Ovary (tissue), 9 donors: Measurements from ENCODE around the gene SAC3D1. TPM values are rescaled to one million over a fixed set of nuclear protein-coding genes. Genes with fewer than 3 reads are reported as not detected.

Experiments used
- DNase-seq, 5 donors: peaks; one replicate each; pipeline ENCODE4 v3.0.0-alpha.2; 2019 to 2020
- H3K27ac ChIP-seq, 2 donors: fragments of 200-600 bp; one replicate each; pipeline versions ENCODE4 v1.5.1 to v1.8.0; 2019 to 2022
- H3K27me3 ChIP-seq: fragments of 200-600 bp; one replicate; pipeline ENCODE4 v1.8.0; 2022
- H3K36me3 ChIP-seq: fragments of 200-600 bp; sonication (generic); one replicate; pipeline ENCODE4 v1.5.1; 2019
- H3K4me1 ChIP-seq: one replicate; pipeline ENCODE4 v1.8.1; 2013; ENCODE audit warnings: mild to moderate bottlenecking, moderate library complexity; ENCODE audit not compliant: insufficient read depth
- H3K4me3 ChIP-seq: fragments of 200-600 bp; sonication (generic); one replicate; pipeline ENCODE4 v1.5.1; 2017
- H3K9me3 ChIP-seq, 2 donors: fragments of 200-600 bp in 1 of 2; sonication (generic) in 1 of 2; one replicate each; pipeline versions ENCODE4 v1.5.1 to v1.8.1; 2013 to 2019; ENCODE audit warnings: mild to moderate bottlenecking in 1 of 2, moderate library complexity in 1 of 2
- CTCF ChIP-seq, 3 donors: fragments of 450-650 bp in 2 of 3; fragments of 200-600 bp in 1 of 3; IDR thresholded peaks; one replicate each; pipeline versions ENCODE4 v1.5.1 to v1.8.0; 2016 to 2022; ENCODE audit warnings: antibody characterized with exemption in 3 of 3, mild to moderate bottlenecking in 1 of 3
- EP300 ChIP-seq: sonication (generic); formaldehyde crosslinking; IDR thresholded peaks from one replicate; pipeline ENCODE4 v1.6.1; 2017; ENCODE audit warnings: antibody characterized with exemption
- POLR2A ChIP-seq: fragments of 450-650 bp; IDR thresholded peaks from one replicate; pipeline ENCODE4 v1.6.1; 2017; ENCODE audit warnings: antibody characterized with exemption, mild to moderate bottlenecking, moderate library complexity
- WGBS, 3 donors: extraction: QIAGEN DNeasy Blood & Tissue Kit in 1 of 3; methylation state at CpG; one replicate each; pipeline versions ENCODE4 v1.1.5 to v1.1.7; 2013 to 2017; 5-methylcytosine and 5-hydroxymethylcytosine counted together
- intact Hi-C, 4 donors: fragments of 100-400 bp; cut with DNase I; formaldehyde crosslinking; loops; one replicate each; pipeline versions ENCODE4 v1.11.0 to v1.15.1; 2022 to 2023
- polyA plus RNA-seq, 2 donors: library from polyadenylated mRNA; stranded (reverse); fragments of 200-250 nt in 1 of 2; fragments of 350-450 nt in 1 of 2; fragmentation: Illumina TruSeq in 1 of 2; extraction: RNeasy Lipid Tissue Mini Kit (QIAGEN cat#74804) in 1 of 2; gene quantifications; one replicate each; pipeline ENCODE4 v1.2.3, GENCODE V29; 2013 to 2014
- total RNA-seq, 7 donors: library from RNA; depleted of rRNA in 2 of 7; stranded (reverse); fragments of >200 nt in 2 of 7; fragmentation: NEBNext Ultra II Directional in 3 of 7; extraction: Animal tissue kit (Norgen Biotek cat#: 25700) in 3 of 7; gene quantifications; one replicate each; pipeline versions ENCODE4 v1.1.0 to v1.2.4, GENCODE V29; 2016 to 2023
- donor health status: DM: no; HTN: no; CAD: no; lungs with moderate emphysema.
- donor health status: DM: no; HTN: no; CAD: no.
- donor health status: Bipolar disorder and iron deficiency.
- donor health status: DM: yes; HTN: yes; CAD: no.
- donor health status: DM: no; HTN: no; CAD: no.
- donor health status: DM: yes; HTN: yes; CAD: no.

The SAC3D1 gene
- total and polyA plus RNA-seq, 9 donors = 1.1 to 11.6 (median 7.7) TPM

- WGBS, 3 donors = 46 to 63% (median 46%) methylated on average over 1 of the region's 1 CpG
- intact Hi-C loops = no loop called here
- no peak for DNase-seq
- no peak overlapping the region for H3K4me3 ChIP-seq
- no peaks in the 10 kb centered on the region for H3K9me3 ChIP-seq
- H3K4me1 ChIP-seq = no peaks in the 10 kb centered on the region
- no peaks in the 10 kb centered on the region for H3K27me3 ChIP-seq
- H3K27ac ChIP-seq = no peak overlapping the region
- H3K36me3 ChIP-seq = no peaks in the 10 kb centered on the region
- TF ChIP-seq POLR2A (no peak), CTCF (IDR thresholded peaks at IDR 0.05) (no peak), EP300 (no peak)
These were observed 31.6 kb downstream of the SAC3D1 start for GRCh38 chr11:65072631-65072966.

GRCh38 chr11:65077451-65077850 is 36.4 kb downstream of the SAC3D1 start:
- intact Hi-C loops = no loop called here
- TF ChIP-seq CTCF (IDR thresholded peaks at IDR 0.05) (no peak), POLR2A (no peak), EP300 (no peak)
- no peak for DNase-seq
- 56 to 60% (median 59%) methylated on average over 4 of the region's 4 CpGs for WGBS, 3 donors
- no peaks in the 10 kb centered on the region for H3K27me3 ChIP-seq
- no peak overlapping the region for H3K27ac ChIP-seq
- no peak overlapping the region for H3K4me3 ChIP-seq
- no peaks in the 10 kb centered on the region for H3K9me3 ChIP-seq
- H3K4me1 ChIP-seq = no peaks in the 10 kb centered on the region
- H3K36me3 ChIP-seq = no peaks in the 10 kb centered on the region

- no peaks in the 10 kb centered on the region for H3K4me1 ChIP-seq
- WGBS, 3 donors = 67 to 71% (median 69%) methylated on average over 3 of the region's 3 CpGs
- intact Hi-C loops = no loop called here
- H3K27ac ChIP-seq = no peak overlapping the region
- TF ChIP-seq CTCF (IDR thresholded peaks at IDR 0.05) (no peak), EP300 (no peak), POLR2A (no peak)
- no peaks in the 10 kb centered on the region for H3K9me3 ChIP-seq
- DNase-seq = no peak
- H3K27me3 ChIP-seq = no peaks in the 10 kb centered on the region
- no peaks in the 10 kb centered on the region for H3K36me3 ChIP-seq
- no peak overlapping the region for H3K4me3 ChIP-seq
These were observed 37.1 kb downstream of the SAC3D1 start for GRCh38 chr11:65078151-65078550.

GRCh38 chr11:65078786-65079342 is 37.9 kb downstream of the SAC3D1 start:
- Histone ChIP-seq H3K27ac (no peak overlapping the region), H3K36me3 (no peaks in the 10 kb centered on the region), H3K4me3 (no peak overlapping the region), H3K4me1 (peaks cover 4% of the 10 kb centered on the region), H3K9me3 (no peaks in the 10 kb centered on the region), H3K27me3 (no peaks in the 10 kb centered on the region)
- WGBS, 3 donors = 86 to 92% (median 87%) methylated on average over 9 of the region's 9 CpGs
- TF ChIP-seq CTCF (IDR thresholded peaks at IDR 0.05) = no peak
- TF ChIP-seq POLR2A = no peak
- no peak for TF ChIP-seq EP300
- DNase-seq = no peak
- intact Hi-C loops = no loop called here
